SW480 (cell line): Measurements from ENCODE around the gene SLK.
A peak's percentile ranks its signal among the peaks of the same experiment; 100 is the strongest.

Experiments
- DNase-seq: peaks from one replicate; pipeline ENCODE4 v3.0.0-alpha.2; 2016; ENCODE audit warnings: low spot score

Gene SLK

GRCh38 chr10:103941801-103942200, 25.1 kb upstream of the SLK start:
- DNase-seq: no peak

GRCh38 chr10:103942866-103943265, 24.1 kb upstream of the SLK start:
- no peak for DNase-seq

- no peak for DNase-seq
Observed at GRCh38 chr10:103947799-103948516, 19.0 kb upstream of the SLK start.

- no peak for DNase-seq
Observed at GRCh38 chr10:103949728-103950127, 17.2 kb upstream of the SLK start.

- no peak for DNase-seq
Observed at GRCh38 chr10:103951183-103951582, 15.8 kb upstream of the SLK start.

GRCh38 chr10:103951942-103952341, 15.0 kb upstream of the SLK start:
- no peak for DNase-seq

- no peak for DNase-seq
Observed at GRCh38 chr10:103954543-103954942, 12.4 kb upstream of the SLK start.

GRCh38 chr10:103958996-103959395, 7.9 kb upstream of the SLK start:
- no peak for DNase-seq

- no peak for DNase-seq
Observed at GRCh38 chr10:103960103-103960502, 6.8 kb upstream of the SLK start.

GRCh38 chr10:103967448-103968071, 620 bp downstream of the SLK start:
- peak; percentile 52 for DNase-seq

- DNase-seq: no peak
Observed at GRCh38 chr10:103968441-103969391, 1.8 kb downstream of the SLK start.

- peak; percentile 5 for DNase-seq
Observed at GRCh38 chr10:103969436-103969835, 2.5 kb downstream of the SLK start.

GRCh38 chr10:103969857-103970627, 3.1 kb downstream of the SLK start:
- no peak for DNase-seq

GRCh38 chr10:103975169-103975568, 8.2 kb downstream of the SLK start:
- DNase-seq: no peak

- no peak for DNase-seq
Observed at GRCh38 chr10:103977204-103977603, 10.3 kb downstream of the SLK start.

GRCh38 chr10:103979530-103979929, 12.6 kb downstream of the SLK start:
- DNase-seq: no peak

- no peak for DNase-seq
Observed at GRCh38 chr10:103980288-103980906, 13.5 kb downstream of the SLK start.

- no peak for DNase-seq
Observed at GRCh38 chr10:103982639-103983038, 15.7 kb downstream of the SLK start.

- no peak for DNase-seq
Observed at GRCh38 chr10:103983367-103983911, 16.5 kb downstream of the SLK start.

- no peak for DNase-seq
Observed at GRCh38 chr10:103985726-103986125, 18.8 kb downstream of the SLK start.

- no peak for DNase-seq
Observed at GRCh38 chr10:103986360-103986759, 19.4 kb downstream of the SLK start.
